KMS-11 (cell line): ENCODE data around the gene SPATA31E1.
"Not testable (repeated sequence)": the region's sequence is repeated elsewhere in the genome, so short reads cannot be mapped to it uniquely, and the experiment has no call there.

ENCODE experiments used
- H2AFZ ChIP-seq: fragments of 200-600 bp; sonication (generic); 2 replicates; pipeline ENCODE4 v1.6.1; 2016; ENCODE audit warnings: antibody characterized with exemption, mixed run types, low read depth
- H3K27ac ChIP-seq: fragments of 200-600 bp; sonication (generic); 2 replicates; pipeline ENCODE4 v1.6.1; 2016; ENCODE audit warnings: mild to moderate bottlenecking, mixed run types
- H3K27me3 ChIP-seq: fragments of 200-600 bp; sonication (generic); 2 replicates; pipeline ENCODE4 v1.6.1; 2017; ENCODE audit warnings: mild to moderate bottlenecking, low read depth, mixed run types, moderate library complexity; ENCODE audit not compliant: insufficient read depth
- H3K36me3 ChIP-seq: fragments of 200-600 bp; sonication (generic); 2 replicates; pipeline ENCODE4 v1.6.1; 2017; ENCODE audit warnings: mild to moderate bottlenecking, mixed run types; ENCODE audit not compliant: insufficient read depth
- H3K4me1 ChIP-seq: fragments of 200-600 bp; sonication (generic); 2 replicates; pipeline ENCODE4 v1.6.1; 2016; ENCODE audit warnings: mild to moderate bottlenecking, low read depth, mixed run types; ENCODE audit not compliant: poor library complexity, severe bottlenecking
- H3K4me2 ChIP-seq: fragments of 200-600 bp; sonication (generic); 2 replicates; pipeline ENCODE4 v1.7.0; 2016; ENCODE audit warnings: mild to moderate bottlenecking, mixed run types
- H3K4me3 ChIP-seq: fragments of 200-600 bp; sonication (generic); IDR thresholded peaks from 2 replicates; pipeline ENCODE4 v1.6.1; 2017; ENCODE audit warnings: low read depth, low read length, mixed read lengths; ENCODE audit not compliant: insufficient read depth
- H3K79me2 ChIP-seq: fragments of 200-600 bp; sonication (generic); 2 replicates; pipeline ENCODE4 v1.6.1; 2016; ENCODE audit warnings: low read depth, mixed run types; ENCODE audit not compliant: insufficient read depth
- H3K9ac ChIP-seq: fragments of 200-600 bp; sonication (generic); 2 replicates; pipeline ENCODE4 v1.6.1; 2016; ENCODE audit warnings: mild to moderate bottlenecking, mixed run types
- H4K20me1 ChIP-seq: fragments of 200-600 bp; sonication (generic); 2 replicates; pipeline ENCODE4 v1.6.1; 2016; ENCODE audit warnings: mild to moderate bottlenecking, mixed run types; ENCODE audit not compliant: insufficient read depth

The SPATA31E1 gene

GRCh38 chr9:87938336-87938735, 55.7 kb downstream of the SPATA31E1 start:
- H3K4me1 ChIP-seq, H3K9ac ChIP-seq, H2AFZ ChIP-seq, H3K79me2 ChIP-seq, H3K36me3 ChIP-seq, H3K4me2 ChIP-seq, H3K27me3 ChIP-seq, H4K20me1 ChIP-seq, H3K27ac ChIP-seq, H3K4me3 ChIP-seq: not testable (repeated sequence)
